Ovary (tissue), 10 donors: Measurements from ENCODE around the gene RETREG2. TPM values are rescaled to one million over a fixed set of nuclear protein-coding genes. Genes with fewer than 3 reads are reported as not detected.
A peak's percentile ranks its signal among the peaks of the same experiment; 100 is the strongest.

Experiments used
- DNase-seq, 5 donors: peaks; one replicate each; pipeline ENCODE4 v3.0.0-alpha.2; 2019 to 2020
- H3K27ac ChIP-seq, 2 donors: fragments of 200-600 bp; one replicate each; pipeline versions ENCODE4 v1.5.1 to v1.8.0; 2019 to 2022
- H3K27me3 ChIP-seq: fragments of 200-600 bp; one replicate; pipeline ENCODE4 v1.8.0; 2022
- H3K36me3 ChIP-seq: fragments of 200-600 bp; sonication (generic); one replicate; pipeline ENCODE4 v1.5.1; 2019
- H3K4me1 ChIP-seq: one replicate; pipeline ENCODE4 v1.8.1; 2013; ENCODE audit warnings: mild to moderate bottlenecking, moderate library complexity; ENCODE audit not compliant: insufficient read depth
- H3K4me3 ChIP-seq: fragments of 200-600 bp; sonication (generic); one replicate; pipeline ENCODE4 v1.5.1; 2017
- H3K9me3 ChIP-seq, 2 donors: fragments of 200-600 bp in 1 of 2; sonication (generic) in 1 of 2; one replicate each; pipeline versions ENCODE4 v1.5.1 to v1.8.1; 2013 to 2019; ENCODE audit warnings: mild to moderate bottlenecking in 1 of 2, moderate library complexity in 1 of 2
- CTCF ChIP-seq, 3 donors: fragments of 450-650 bp in 2 of 3; fragments of 200-600 bp in 1 of 3; IDR thresholded peaks; one replicate each; pipeline versions ENCODE4 v1.5.1 to v1.8.0; 2016 to 2022; ENCODE audit warnings: antibody characterized with exemption in 3 of 3, mild to moderate bottlenecking in 1 of 3
- EP300 ChIP-seq: sonication (generic); formaldehyde crosslinking; IDR thresholded peaks from one replicate; pipeline ENCODE4 v1.6.1; 2017; ENCODE audit warnings: antibody characterized with exemption
- POLR2A ChIP-seq: fragments of 450-650 bp; IDR thresholded peaks from one replicate; pipeline ENCODE4 v1.6.1; 2017; ENCODE audit warnings: antibody characterized with exemption, mild to moderate bottlenecking, moderate library complexity
- WGBS, 3 donors: extraction: QIAGEN DNeasy Blood & Tissue Kit in 1 of 3; methylation state at CpG; one replicate each; pipeline versions ENCODE4 v1.1.5 to v1.1.7; 2013 to 2017; 5-methylcytosine and 5-hydroxymethylcytosine counted together
- intact Hi-C, 4 donors: fragments of 100-400 bp; cut with DNase I; formaldehyde crosslinking; loops; one replicate each; pipeline versions ENCODE4 v1.11.0 to v1.15.1; 2022 to 2023
- long read RNA-seq, 3 donors: library from polyadenylated mRNA in 2 of 3; unstranded in 2 of 3; transcript quantifications; one replicate each; pipeline ENCODE4 v2.0.0 and lab custom pipeline, GENCODE V29; 2021 to 2026
- polyA plus RNA-seq, 2 donors: library from polyadenylated mRNA; stranded (reverse); fragments of 200-250 nt in 1 of 2; fragments of 350-450 nt in 1 of 2; fragmentation: Illumina TruSeq in 1 of 2; extraction: RNeasy Lipid Tissue Mini Kit (QIAGEN cat#74804) in 1 of 2; gene quantifications; one replicate each; pipeline ENCODE4 v1.2.3, GENCODE V29; 2013 to 2014
- total RNA-seq, 7 donors: library from RNA; depleted of rRNA in 2 of 7; stranded (reverse); fragments of >200 nt in 2 of 7; fragmentation: NEBNext Ultra II Directional in 3 of 7; extraction: Animal tissue kit (Norgen Biotek cat#: 25700) in 3 of 7; gene quantifications; one replicate each; pipeline versions ENCODE4 v1.1.0 to v1.2.4, GENCODE V29; 2016 to 2023
- donor health status: DM: no; HTN: no; CAD: no; lungs with moderate emphysema.
- donor health status: DM: no; HTN: no; CAD: no.
- donor health status: Bipolar disorder and iron deficiency.
- donor health status: DM: yes; HTN: yes; CAD: no.
- donor health status: DM: no; HTN: no; CAD: no.
- donor health status: DM: yes; HTN: yes; CAD: no.

RETREG2 gene
- 100 to 1,000 TPM in 3 of 7 donors, 10 to 100 TPM in 4; 40.9 to 106 (median 95.6) TPM for total RNA-seq
- 100 to 1,000 TPM in 1 of 2 donors, 10 to 100 TPM in 1; 74.4 to 110 TPM for polyA plus RNA-seq
- long read RNA-seq, donor 1, full-length matches to known transcripts: 3 of 56 reads
- long read RNA-seq, donor 1, partial matches to known transcripts: 7 of 56 reads
- long read RNA-seq, donor 1, other reads (novel, unspliced or antisense): 46 of 56 reads
- long read RNA-seq, donor 2, full-length matches to known transcripts: 26 of 91 reads
- long read RNA-seq, donor 2, partial matches to known transcripts: 57 of 91 reads
- long read RNA-seq, donor 2, other reads (novel, unspliced or antisense): 8 of 91 reads
- long read RNA-seq, donor 3, full-length matches to known transcripts: 155 of 233 reads
- long read RNA-seq, donor 3, partial matches to known transcripts: 8 of 233 reads
- long read RNA-seq, donor 3, other reads (novel, unspliced or antisense): 70 of 233 reads

GRCh38 chr2:219177552-219178376, at the start of gene RETREG2:
Gene RETREG2 (plus strand): TSS chr2:219178275. CDS start chr2:219178353, 78 bp downstream.
- Histone ChIP-seq H3K4me3 (peak within 1 kb of the TSS; percentile 97), H3K9me3 (no peaks in the 10 kb centered on the region), H3K27me3 (no peaks in the 10 kb centered on the region), H3K27ac (peak within 1 kb of the TSS; percentile 87 to 94), H3K36me3 (no peaks in the 10 kb centered on the region), H3K4me1 (peaks cover 8% of the 10 kb centered on the region)
- 0% methylated on average over 45 to 67 of the region's 67 CpGs for WGBS, 3 donors
- intact Hi-C loops: loop anchor here in 2 of 4 donors (2.0 to 10.0 kb wide), 5 partner anchors 17 to 1163 kb away; partner anchors contain the start of genes ABCB6 (in 1 of the 2), ANKZF1 (in 1 of the 2), ATG9A (in 1 of the 2) and NHEJ1 (in 1 of the 2)
- TF ChIP-seq EP300 (no peak), POLR2A (peak; percentile 99), CTCF (IDR thresholded peaks at IDR 0.05) (peak in 2 of 3 donors; percentile 46 to 70)
- DNase-seq: peak; percentile 88 to 91 (median 89)

GRCh38 chr2:219128396-219128795, 49.7 kb upstream of the RETREG2 start:
- Histone ChIP-seq H3K9me3 (no peaks in the 10 kb centered on the region), H3K27me3 (no peaks in the 10 kb centered on the region), H3K4me1 (peaks cover 13% of the 10 kb centered on the region), H3K36me3 (no peaks in the 10 kb centered on the region), H3K27ac (no peak overlapping the region), H3K4me3 (no peak overlapping the region)
- 18 to 47% (median 31%) methylated on average over 7 of the region's 7 CpGs for WGBS, 3 donors
- intact Hi-C loops: no loop called here
- TF ChIP-seq POLR2A (no peak), EP300 (no peak)
- DNase-seq: no peak

- TF ChIP-seq POLR2A: no peak
- TF ChIP-seq CTCF (IDR thresholded peaks at IDR 0.05): no peak
- no peak for TF ChIP-seq EP300
- 78 to 92% (median 91%) methylated on average over 16 of the region's 16 CpGs for WGBS, 3 donors
- Histone ChIP-seq H3K27ac (no peak overlapping the region), H3K9me3 (no peaks in the 10 kb centered on the region), H3K27me3 (no peaks in the 10 kb centered on the region), H3K4me3 (no peak overlapping the region), H3K36me3 (no peaks in the 10 kb centered on the region), H3K4me1 (peaks cover 6% of the 10 kb centered on the region)
- no peak for DNase-seq
- intact Hi-C loops: no loop called here
Observed at GRCh38 chr2:219129589-219129988, 48.5 kb upstream of the RETREG2 start.

- WGBS, 3 donors: 84 to 88% (median 85%) methylated on average over 3 of the region's 3 CpGs
- intact Hi-C loops: no loop called here
- no peak for TF ChIP-seq EP300
- no peak for TF ChIP-seq CTCF (IDR thresholded peaks at IDR 0.05)
- TF ChIP-seq POLR2A: no peak
Observed at GRCh38 chr2:219131327-219131726, 46.7 kb upstream of the RETREG2 start.

More at GRCh38 chr2:219131327-219131726, 46.7 kb upstream of the RETREG2 start:
- no peaks in the 10 kb centered on the region for H3K36me3 ChIP-seq
- peaks cover 4% of the 10 kb centered on the region for H3K4me1 ChIP-seq
- H3K4me3 ChIP-seq: no peak overlapping the region
- DNase-seq: no peak
- H3K9me3 ChIP-seq: no peaks in the 10 kb centered on the region
- H3K27ac ChIP-seq: no peak overlapping the region
- H3K27me3 ChIP-seq: no peaks in the 10 kb centered on the region
